ENCODE data around the gene NANP. TPM values are rescaled to one million over a fixed set of nuclear protein-coding genes. Genes with fewer than 3 reads are reported as not detected.
"Not testable (repeated sequence)": the region's sequence is repeated elsewhere in the genome, so short reads cannot be mapped to it uniquely, and the experiment has no call there.

NANP gene
- polyA plus RNA-seq, 1 of the 3 experiments (the other 2 are of a cell fraction), result 1.9 TPM

- Histone ChIP-seq H3K27ac (ENCODE audit: low read depth in 2 of 2, low read length in 1 of 2) (peak within 1 kb of the TSS; percentile 56 to 78), H3K79me2 (ENCODE audit: insufficient read depth) (peaks cover 45% of the 10 kb centered on the region), H3K9me2 (no peaks in the 10 kb centered on the region), H3K4me3 (ENCODE audit: low read depth in 2 of 2, low read length in 1 of 2) (peak within 1 kb of the TSS; percentile 63 to 65), H3F3A (replicated peaks; ENCODE audit: insufficient read depth) (no peaks in the 10 kb centered on the region), H3K9me3 (no peaks in the 10 kb centered on the region), H3K27me3 (ENCODE audit: insufficient read depth) (no peaks in the 10 kb centered on the region), H3K4me2 (peak within 1 kb of the TSS; percentile 78), H3K4me1 (ENCODE audit: control insufficient read depth in 1 of 2, insufficient read depth in 2 of 2, low read depth in 1 of 2, low read length in 1 of 2) (no peaks in the 10 kb centered on the region; a peak in 1 of 4 replicates), H4K20me1 (ENCODE audit: insufficient read depth) (peaks cover 3% of the 10 kb centered on the region; the same call in 1 of the 2 replicates), H2AFZ (ENCODE audit: low read depth) (peak within 1 kb of the TSS; percentile 56), H3K9ac (peak within 1 kb of the TSS; percentile 90), H3K36me3 (replicated peaks in 1 of 2; ENCODE audit: control insufficient read depth in 1 of 2, insufficient read depth in 2 of 2, low read length in 1 of 2) (no peaks in the 10 kb centered on the region)
- TF ChIP-seq MXI1 (IDR thresholded peaks at IDR 0.05; ENCODE audit: low read depth, low read length) (peak; percentile 0; the same call in 1 of the 2 replicates), YY1 (IDR thresholded peaks at IDR 0.05; ENCODE audit: low read depth) (no peak; the same call in 1 of the 2 replicates), SIN3A (IDR thresholded peaks at IDR 0.05; ENCODE audit: borderline replicate concordance, low read depth, low read length) (peak; percentile 26; the same call in 1 of the 2 replicates), RCOR1 (IDR thresholded peaks at IDR 0.05; ENCODE audit: low read length) (no peak), MAX (IDR thresholded peaks at IDR 0.05; ENCODE audit: low read depth) (peak; percentile 46; the same call in 1 of the 2 replicates), POLR2AphosphoS5 (IDR thresholded peaks at IDR 0.05; ENCODE audit: low read depth, low read length) (peak; percentile 59)
- ChIA-PET POLR2A (interaction anchor here (0.5 to 1.2 kb wide), 4 partner anchors 10 to 88 kb away, joined by 3 to 4 read pairs (median 3); no protein-coding TSS in a partner anchor), CTCF (interaction anchor here (1.4 kb wide), 1 partner anchor 9 kb away, joined by 6 read pairs; no protein-coding TSS in a partner anchor)
- 0% methylated on average over 14 of the region's 108 CpGs for WGBS (ENCODE audit: low lambda C conversion rate)
- peak; percentile 97 for DNase-seq
These were observed 38.7 kb downstream of the NANP start, which contains the start of gene NINL for GRCh38 chr20:25584905-25585704. TSS of gene NINL (minus strand) at chr20:25585531. CDS start at chr20:25526587, 58,944 bp downstream.

GRCh38 chr20:25583607-25584006 lies 40.2 kb downstream of the NANP start:
- not testable (repeated sequence) for H3K27ac ChIP-seq (ENCODE audit: low read depth in 2 of 2, low read length in 1 of 2); H4K20me1 ChIP-seq (ENCODE audit: insufficient read depth); H3F3A ChIP-seq (replicated peaks; ENCODE audit: insufficient read depth); H2AFZ ChIP-seq (ENCODE audit: low read depth); H3K9ac ChIP-seq; H3K9me2 ChIP-seq; H3K4me1 ChIP-seq (ENCODE audit: control insufficient read depth in 1 of 2, insufficient read depth in 2 of 2, low read depth in 1 of 2, low read length in 1 of 2); H3K36me3 ChIP-seq (replicated peaks in 1 of 2; ENCODE audit: control insufficient read depth in 1 of 2, insufficient read depth in 2 of 2, low read length in 1 of 2); H3K9me3 ChIP-seq; DNase-seq; H3K27me3 ChIP-seq (ENCODE audit: insufficient read depth)
- 87% methylated on average over 7 of the region's 7 CpGs for WGBS (ENCODE audit: low lambda C conversion rate)
- POLR2A ChIA-PET, result interaction anchor here (0.9 kb wide), 1 partner anchor 9 kb away, joined by 3 read pairs; no protein-coding TSS in a partner anchor
- CTCF ChIA-PET, result interaction anchor here (1.4 kb wide), 1 partner anchor 8 kb away, joined by 6 read pairs; no protein-coding TSS in a partner anchor
- H3K79me2 ChIP-seq (ENCODE audit: insufficient read depth), result peaks cover 59% of the 10 kb centered on the region
- H3K4me2 ChIP-seq, result peak overlapping the region; percentile 78
- peak overlapping the region in 1 of 2 experiments; percentile 65; a peak in 1 of 4 replicates for H3K4me3 ChIP-seq (ENCODE audit: low read depth in 2 of 2, low read length in 1 of 2)

- Histone ChIP-seq H3K4me1 (ENCODE audit: control insufficient read depth in 1 of 2, insufficient read depth in 2 of 2, low read depth in 1 of 2, low read length in 1 of 2) (no peaks in the 10 kb centered on the region; a peak in 1 of 4 replicates), H3K36me3 (replicated peaks in 1 of 2; ENCODE audit: control insufficient read depth in 1 of 2, insufficient read depth in 2 of 2, low read length in 1 of 2) (no peaks in the 10 kb centered on the region), H4K20me1 (ENCODE audit: insufficient read depth) (peaks cover 15% of the 10 kb centered on the region; the same call in 1 of the 2 replicates), H3K27ac (ENCODE audit: low read depth in 2 of 2, low read length in 1 of 2) (no peak overlapping the region), H3K27me3 (ENCODE audit: insufficient read depth) (no peaks in the 10 kb centered on the region), H2AFZ (ENCODE audit: low read depth) (no peak overlapping the region), H3K9me2 (no peaks in the 10 kb centered on the region), H3K4me2 (no peak overlapping the region), H3K9me3 (no peaks in the 10 kb centered on the region), H3K4me3 (ENCODE audit: low read depth in 2 of 2, low read length in 1 of 2) (no peak overlapping the region), H3K79me2 (ENCODE audit: insufficient read depth) (peaks cover 88% of the 10 kb centered on the region), H3F3A (replicated peaks; ENCODE audit: insufficient read depth) (no peaks in the 10 kb centered on the region), H3K9ac (no peak overlapping the region)
- TF ChIP-seq USF2 (IDR thresholded peaks at IDR 0.05; ENCODE audit: borderline replicate concordance, low read depth, low read length), result no peak
- WGBS (ENCODE audit: low lambda C conversion rate), result 71% methylated on average over 4 of the region's 4 CpGs
- no peak for DNase-seq
- POLR2A ChIA-PET, result no interaction called here
- CTCF ChIA-PET, result no interaction called here
These were observed 43.1 kb downstream of the NANP start for GRCh38 chr20:25580711-25581110.

Data from SK-N-SH (cell line).